SKM-1 (cell line): ENCODE data around the gene P2RX7.

Source experiments
- DNase-seq: peaks from one replicate; lab custom pipeline; 2025; ENCODE audit not compliant: unreplicated experiment; lab: John Stamatoyannopoulos, UW

P2RX7 gene

GRCh38 chr12:121132601-121133481 is at the start of gene P2RX7:
Gene P2RX7, plus strand, starts transcription at chr12:121132876. Its CDS starts 95 bp downstream, at chr12:121132971.
- DNase-seq, result no peak

GRCh38 chr12:121084229-121084628 is 48.4 kb upstream of the P2RX7 start:
- DNase-seq, result no peak

GRCh38 chr12:121085069-121085468 is 47.6 kb upstream of the P2RX7 start:
- no peak for DNase-seq

- DNase-seq, result no peak
Observed at GRCh38 chr12:121085506-121086353, 46.9 kb upstream of the P2RX7 start.

- no peak for DNase-seq
Observed at GRCh38 chr12:121086781-121087295, 45.8 kb upstream of the P2RX7 start.

- DNase-seq, result no peak
Observed at GRCh38 chr12:121087467-121088194, 45.0 kb upstream of the P2RX7 start.

GRCh38 chr12:121088195-121088585 is 44.5 kb upstream of the P2RX7 start:
- DNase-seq, result no peak

- DNase-seq, result no peak
Observed at GRCh38 chr12:121089031-121089812, 43.5 kb upstream of the P2RX7 start.

- DNase-seq, result no peak
Observed at GRCh38 chr12:121089813-121090430, 42.8 kb upstream of the P2RX7 start.

- no peak for DNase-seq
Observed at GRCh38 chr12:121090586-121091514, 41.8 kb upstream of the P2RX7 start.

- DNase-seq, result no peak
Observed at GRCh38 chr12:121092034-121092433, 40.6 kb upstream of the P2RX7 start.

- no peak for DNase-seq
Observed at GRCh38 chr12:121093487-121093891, 39.2 kb upstream of the P2RX7 start.

GRCh38 chr12:121095544-121096198 is 37.0 kb upstream of the P2RX7 start:
- no peak for DNase-seq

GRCh38 chr12:121096199-121096798 is 36.4 kb upstream of the P2RX7 start:
- no peak for DNase-seq

- DNase-seq, result no peak
Observed at GRCh38 chr12:121099779-121100178, 32.9 kb upstream of the P2RX7 start.

- no peak for DNase-seq
Observed at GRCh38 chr12:121102307-121102706, 30.4 kb upstream of the P2RX7 start.

- no peak for DNase-seq
Observed at GRCh38 chr12:121107681-121108080, 25.0 kb upstream of the P2RX7 start.

GRCh38 chr12:121108492-121108891 is 24.2 kb upstream of the P2RX7 start:
- DNase-seq, result no peak
